SU-DHL-6 (cell line): ENCODE measurements around the gene ST6GALNAC4.

ENCODE experiments used
- CTCF ChIP-seq: fragments of 200-600 bp; sonication (generic); IDR thresholded peaks from one replicate; pipeline ENCODE4 v1.5.1; 2017; ENCODE audit warnings: antibody characterized with exemption, mild to moderate bottlenecking, low read length, moderate library complexity; ENCODE audit not compliant: insufficient read depth, poor library complexity, severe bottlenecking
- EZH2phosphoT487 ChIP-seq: fragments of 200-600 bp; sonication (generic), shearing (Covaris generic); conservative IDR thresholded peaks from 2 replicates; pipeline ENCODE4 v1.6.1; 2018; ENCODE audit warnings: mild to moderate bottlenecking, antibody characterized with exemption, low read length, moderate library complexity, mixed read lengths

- TF ChIP-seq CTCF (no peak), EZH2phosphoT487 (no peak)
Observed at GRCh38 chr9:127920794-127921193, 4.0 kb upstream of the ST6GALNAC4 start.
